ENCODE measurements around the gene CAMK2D.

Gene CAMK2D

GRCh38 chr4:113759696-113760093 is 1.8 kb downstream of the CAMK2D start:
- DNase-seq (ENCODE audit: low read depth), result peak; percentile 17
- no peak for TF ChIP-seq CTCF (IDR thresholded peaks at IDR 0.05; ENCODE audit: insufficient read depth, low read depth, low read length, missing control alignments)
- peak overlapping the region; percentile 94 for H3K4me3 ChIP-seq (ENCODE audit: low read depth, low read length)

GRCh38 chr4:113758372-113758771 is 3.2 kb downstream of the CAMK2D start:
- no peak for DNase-seq (ENCODE audit: low read depth)

GRCh38 chr4:113757486-113757885 is 4.1 kb downstream of the CAMK2D start:
- TF ChIP-seq CTCF (IDR thresholded peaks at IDR 0.05; ENCODE audit: insufficient read depth, low read depth, low read length, missing control alignments), result no peak
- no peak for DNase-seq (ENCODE audit: low read depth)
- H3K4me3 ChIP-seq (ENCODE audit: low read depth, low read length), result no peak overlapping the region

More at GRCh38 chr4:113758372-113758771, 3.2 kb downstream of the CAMK2D start:
- no peak for TF ChIP-seq CTCF (IDR thresholded peaks at IDR 0.05; ENCODE audit: insufficient read depth, low read depth, low read length, missing control alignments)
- H3K4me3 ChIP-seq (ENCODE audit: low read depth, low read length), result no peak overlapping the region

- no peak overlapping the region for H3K4me3 ChIP-seq (ENCODE audit: low read depth, low read length)
- no peak for TF ChIP-seq CTCF (IDR thresholded peaks at IDR 0.05; ENCODE audit: insufficient read depth, low read depth, low read length, missing control alignments)
- peak; percentile 49 for DNase-seq (ENCODE audit: low read depth)
These were observed 5.5 kb downstream of the CAMK2D start for GRCh38 chr4:113756005-113756410.

GRCh38 chr4:113750734-113751133 is 10.8 kb downstream of the CAMK2D start:
- no peak for TF ChIP-seq CTCF (IDR thresholded peaks at IDR 0.05; ENCODE audit: insufficient read depth, low read depth, low read length, missing control alignments)
- DNase-seq (ENCODE audit: low read depth), result no peak
- no peak overlapping the region for H3K4me3 ChIP-seq (ENCODE audit: low read depth, low read length)

GRCh38 chr4:113750296-113750695 is 11.2 kb downstream of the CAMK2D start:
- no peak for TF ChIP-seq CTCF (IDR thresholded peaks at IDR 0.05; ENCODE audit: insufficient read depth, low read depth, low read length, missing control alignments)
- no peak overlapping the region for H3K4me3 ChIP-seq (ENCODE audit: low read depth, low read length)
- DNase-seq (ENCODE audit: low read depth), result no peak

- DNase-seq (ENCODE audit: low read depth), result no peak
- TF ChIP-seq CTCF (IDR thresholded peaks at IDR 0.05; ENCODE audit: insufficient read depth, low read depth, low read length, missing control alignments), result no peak
These were observed 12.4 kb downstream of the CAMK2D start for GRCh38 chr4:113749178-113749577.

More at GRCh38 chr4:113749178-113749577, 12.4 kb downstream of the CAMK2D start:
- no peak overlapping the region for H3K4me3 ChIP-seq (ENCODE audit: low read depth, low read length)

Measured in GM12865 (cell line).